ENCODE data around the gene SORCS2.

The SORCS2 gene

DNA sequence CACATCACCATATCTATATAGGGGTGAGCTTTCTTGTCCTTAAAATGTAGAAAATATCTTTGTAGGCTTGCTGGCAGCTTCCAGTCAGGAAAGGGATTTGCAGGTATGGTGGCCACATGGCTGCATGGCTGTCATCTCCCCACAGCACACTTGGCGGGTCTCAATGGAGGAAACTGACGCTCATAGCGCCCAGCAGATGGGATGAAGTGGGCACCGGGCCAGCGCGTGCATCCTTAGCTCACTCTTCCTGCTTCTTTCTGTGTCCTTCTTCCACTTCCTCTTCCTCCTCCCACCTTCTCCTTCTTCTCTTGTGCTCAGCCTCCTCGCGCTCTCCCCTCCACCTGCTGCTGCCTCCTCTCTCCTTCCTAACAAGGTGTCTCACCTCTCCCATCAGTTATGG lies 398.6 kb downstream of the SORCS2 start:
- no peak overlapping the region for H3K4me2 ChIP-seq (ENCODE audit: low read length)
- TF ChIP-seq, protein P1, sequence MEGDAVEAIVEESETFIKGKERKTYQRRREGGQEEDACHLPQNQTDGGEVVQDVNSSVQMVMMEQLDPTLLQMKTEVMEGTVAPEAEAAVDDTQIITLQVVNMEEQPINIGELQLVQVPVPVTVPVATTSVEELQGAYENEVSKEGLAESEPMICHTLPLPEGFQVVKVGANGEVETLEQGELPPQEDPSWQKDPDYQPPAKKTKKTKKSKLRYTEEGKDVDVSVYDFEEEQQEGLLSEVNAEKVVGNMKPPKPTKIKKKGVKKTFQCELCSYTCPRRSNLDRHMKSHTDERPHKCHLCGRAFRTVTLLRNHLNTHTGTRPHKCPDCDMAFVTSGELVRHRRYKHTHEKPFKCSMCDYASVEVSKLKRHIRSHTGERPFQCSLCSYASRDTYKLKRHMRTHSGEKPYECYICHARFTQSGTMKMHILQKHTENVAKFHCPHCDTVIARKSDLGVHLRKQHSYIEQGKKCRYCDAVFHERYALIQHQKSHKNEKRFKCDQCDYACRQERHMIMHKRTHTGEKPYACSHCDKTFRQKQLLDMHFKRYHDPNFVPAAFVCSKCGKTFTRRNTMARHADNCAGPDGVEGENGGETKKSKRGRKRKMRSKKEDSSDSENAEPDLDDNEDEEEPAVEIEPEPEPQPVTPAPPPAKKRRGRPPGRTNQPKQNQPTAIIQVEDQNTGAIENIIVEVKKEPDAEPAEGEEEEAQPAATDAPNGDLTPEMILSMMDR (IDR thresholded peaks at IDR 0.05; ENCODE audit: low read depth, low read length, poor library complexity, severe bottlenecking) = no peak
- no peak for TF ChIP-seq EZH2phosphoT487 (IDR thresholded peaks at IDR 0.05; ENCODE audit: borderline replicate concordance, low read length)
- H3K9me3 ChIP-seq (ENCODE audit: control insufficient read depth, insufficient read depth, low read length) = no peaks in the 10 kb centered on the region
- H3K36me3 ChIP-seq (ENCODE audit: control insufficient read depth, low read length) = no peaks in the 10 kb centered on the region
- no peaks in the 10 kb centered on the region for H3K9me2 ChIP-seq (replicated peaks; ENCODE audit: control insufficient read depth, low read length)
- no peak overlapping the region for H3K27ac ChIP-seq (ENCODE audit: low read depth, low read length)
- H4K20me1 ChIP-seq (ENCODE audit: control insufficient read depth, insufficient read depth, low read depth, low read length) = no peaks in the 10 kb centered on the region
- H3K4me1 ChIP-seq (ENCODE audit: control insufficient read depth, low read length) = no peaks in the 10 kb centered on the region; the same call in 1 of the 2 replicates
- H3K79me2 ChIP-seq (ENCODE audit: control insufficient read depth, low read length) = no peaks in the 10 kb centered on the region
- no peaks in the 10 kb centered on the region for H3K27me3 ChIP-seq (ENCODE audit: control insufficient read depth, low read length)
- no peaks in the 10 kb centered on the region for H3F3A ChIP-seq (ENCODE audit: control insufficient read depth, insufficient read depth)
- no peak overlapping the region for H3K4me3 ChIP-seq (ENCODE audit: low read length)

DNA sequence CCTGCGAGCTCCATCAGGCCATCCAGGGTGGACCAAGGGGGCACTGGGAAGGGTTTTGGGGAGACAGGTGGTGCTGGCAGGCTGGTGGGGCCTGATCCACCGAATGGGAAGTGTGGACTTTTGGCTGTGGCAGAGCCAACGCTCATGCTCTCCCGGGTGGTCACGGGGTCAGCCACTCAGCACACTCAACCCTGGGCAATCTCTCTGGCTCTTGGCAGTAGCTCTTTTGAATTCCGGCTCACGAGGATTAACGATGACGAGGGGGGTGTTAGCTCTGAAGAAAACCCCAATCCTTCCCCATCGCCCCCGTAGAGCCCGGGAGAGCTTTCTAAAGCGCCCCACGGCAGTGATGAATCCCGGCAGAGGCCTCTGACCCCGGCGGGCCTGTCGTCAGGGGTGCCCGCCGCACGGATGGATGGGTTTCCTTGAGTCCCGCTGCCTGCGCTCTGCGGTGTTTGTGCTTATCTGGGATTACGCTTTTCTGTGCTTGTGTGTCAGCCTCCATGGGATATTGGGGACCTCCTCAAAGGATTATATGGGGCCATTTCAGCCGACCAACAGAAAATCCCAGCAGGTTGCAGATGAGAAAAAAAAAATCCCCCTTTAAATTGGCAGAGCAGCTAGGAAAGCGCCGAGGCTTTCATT lies 399.2 kb downstream of the SORCS2 start:
- Histone ChIP-seq H3K9me3 (ENCODE audit: control insufficient read depth, insufficient read depth, low read length) (no peaks in the 10 kb centered on the region), H3K79me2 (ENCODE audit: control insufficient read depth, low read length) (no peaks in the 10 kb centered on the region), H3K27me3 (ENCODE audit: control insufficient read depth, low read length) (no peaks in the 10 kb centered on the region), H3K4me2 (ENCODE audit: low read length) (no peak overlapping the region), H3K27ac (ENCODE audit: low read depth, low read length) (no peak overlapping the region), H3K9me2 (replicated peaks; ENCODE audit: control insufficient read depth, low read length) (no peaks in the 10 kb centered on the region), H3K4me3 (ENCODE audit: low read length) (no peak overlapping the region), H3K36me3 (ENCODE audit: control insufficient read depth, low read length) (no peaks in the 10 kb centered on the region), H3K4me1 (ENCODE audit: control insufficient read depth, low read length) (no peaks in the 10 kb centered on the region; the same call in 1 of the 2 replicates), H4K20me1 (ENCODE audit: control insufficient read depth, insufficient read depth, low read depth, low read length) (no peaks in the 10 kb centered on the region), H3F3A (ENCODE audit: control insufficient read depth, insufficient read depth) (no peaks in the 10 kb centered on the region)
- no peak for TF ChIP-seq EZH2phosphoT487 (IDR thresholded peaks at IDR 0.05; ENCODE audit: borderline replicate concordance, low read length)
- TF ChIP-seq, protein P1 (IDR thresholded peaks at IDR 0.05; ENCODE audit: low read depth, low read length, poor library complexity, severe bottlenecking) = no peak

DNA sequence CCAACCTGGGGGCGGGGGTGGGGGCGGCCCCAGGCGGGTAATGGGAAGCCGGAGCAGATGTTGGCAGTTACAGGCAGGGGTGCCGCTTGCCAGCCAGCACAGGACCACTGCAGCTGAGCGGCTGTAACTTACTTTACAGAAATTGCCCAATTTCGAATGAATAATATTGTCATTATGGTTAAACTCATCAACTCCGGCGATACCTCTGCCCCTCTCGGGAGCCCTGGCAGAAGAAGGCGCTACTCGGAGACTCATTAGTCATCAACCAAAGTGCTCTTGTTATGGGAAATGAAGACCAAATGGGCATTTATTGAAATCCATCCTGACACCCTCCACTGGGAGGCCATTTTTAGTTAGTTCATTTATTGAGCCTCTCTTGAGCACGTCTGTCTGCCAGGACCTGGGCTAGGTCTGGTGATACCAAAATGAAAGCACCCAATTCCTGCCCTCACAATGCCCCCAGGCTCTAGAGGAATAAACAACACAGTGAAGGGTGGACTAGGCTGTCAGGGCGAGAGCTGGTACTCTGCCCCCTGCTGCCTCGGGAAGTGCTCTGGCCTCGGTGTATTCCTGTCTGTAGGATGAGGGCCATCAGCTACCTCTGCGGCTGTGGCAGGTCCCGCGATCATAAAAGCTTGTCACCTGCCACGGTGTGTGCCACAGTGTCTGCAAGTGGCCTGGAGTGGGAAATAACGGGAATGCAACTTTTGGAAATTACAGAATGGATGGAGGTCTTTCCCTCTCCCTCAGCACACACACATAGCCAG lies 401.5 kb downstream of the SORCS2 start:
- no peaks in the 10 kb centered on the region for H3K9me2 ChIP-seq (replicated peaks; ENCODE audit: control insufficient read depth, low read length)
- H3K36me3 ChIP-seq (ENCODE audit: control insufficient read depth, low read length) = no peaks in the 10 kb centered on the region
- no peaks in the 10 kb centered on the region for H4K20me1 ChIP-seq (ENCODE audit: control insufficient read depth, insufficient read depth, low read depth, low read length)
- no peak overlapping the region for H3K4me2 ChIP-seq (ENCODE audit: low read length)
- H3K4me3 ChIP-seq (ENCODE audit: low read length) = no peak overlapping the region
- H3F3A ChIP-seq (ENCODE audit: control insufficient read depth, insufficient read depth) = no peaks in the 10 kb centered on the region
- no peaks in the 10 kb centered on the region for H3K27me3 ChIP-seq (ENCODE audit: control insufficient read depth, low read length)
- H3K79me2 ChIP-seq (ENCODE audit: control insufficient read depth, low read length) = no peaks in the 10 kb centered on the region
- no peak overlapping the region for H3K27ac ChIP-seq (ENCODE audit: low read depth, low read length)
- TF ChIP-seq, protein P1 (IDR thresholded peaks at IDR 0.05; ENCODE audit: low read depth, low read length, poor library complexity, severe bottlenecking) = no peak
- no peak for TF ChIP-seq EZH2phosphoT487 (IDR thresholded peaks at IDR 0.05; ENCODE audit: borderline replicate concordance, low read length)
- H3K9me3 ChIP-seq (ENCODE audit: control insufficient read depth, insufficient read depth, low read length) = no peaks in the 10 kb centered on the region
- no peaks in the 10 kb centered on the region; the same call in 1 of the 2 replicates for H3K4me1 ChIP-seq (ENCODE audit: control insufficient read depth, low read length)

All from DOHH2 (cell line).